Esophagus muscularis mucosa (tissue), 4 donors: ENCODE results near the gene LHX3. TPM values are rescaled to one million over a fixed set of nuclear protein-coding genes. Genes with fewer than 3 reads are reported as not detected.

ENCODE experiments used
- DNase-seq: peaks from one replicate; pipeline ENCODE4 v3.0.0-alpha.2; 2017; ENCODE audit errors: extremely low spot score
- H3K27ac ChIP-seq, 4 donors: fragments of 200-600 bp; sonication (generic); replicated peaks in 1 of 4; 1 replicate in 3 of 4; 2 replicates in 1 of 4; pipeline ENCODE4 v1.5.1; 2016 to 2019; ENCODE audit warnings: mild to moderate bottlenecking in 1 of 4
- H3K27me3 ChIP-seq, 4 donors: fragments of 200-600 bp; sonication (generic); one replicate each; pipeline versions ENCODE4 v1.5.1 to v1.6.0; 2016 to 2019
- H3K36me3 ChIP-seq, 4 donors: fragments of 200-600 bp; sonication (generic); one replicate each; pipeline ENCODE4 v1.5.1; 2016 to 2019
- H3K4me1 ChIP-seq, 4 donors: fragments of 200-600 bp; sonication (generic); one replicate each; pipeline ENCODE4 v1.5.1; 2016 to 2019
- H3K4me3 ChIP-seq, 4 donors: fragments of 200-600 bp; sonication (generic); 1 replicate in 2 of 4; 2 replicates in 2 of 4; pipeline ENCODE4 v1.5.1; 2016 to 2019; ENCODE audit warnings: mild to moderate bottlenecking in 4 of 4, moderate library complexity in 1 of 4
- H3K9me3 ChIP-seq, 4 donors: fragments of 200-600 bp; sonication (generic); 1 replicate in 3 of 4; 2 replicates in 1 of 4; pipeline ENCODE4 v1.5.1; 2016 to 2019
- CTCF ChIP-seq, 3 experiments: fragments of 200-600 bp in 2 of 3; fragments of 450-650 bp in 1 of 3; sonication (generic) in 2 of 3; IDR thresholded peaks; one replicate each; pipeline ENCODE4 v1.5.1; 2017 to 2019; ENCODE audit warnings: antibody characterized with exemption in 3 of 3, mild to moderate bottlenecking in 2 of 3, moderate library complexity in 1 of 3
- EP300 ChIP-seq: sonication (generic); formaldehyde crosslinking; IDR thresholded peaks from one replicate; pipeline ENCODE4 v1.6.1; 2017; ENCODE audit warnings: antibody characterized with exemption
- POLR2A ChIP-seq: fragments of 450-650 bp; IDR thresholded peaks from one replicate; pipeline ENCODE4 v1.6.1; 2017; ENCODE audit warnings: antibody characterized with exemption, moderate library complexity, mild to moderate bottlenecking, low read depth
- POLR2AphosphoS5 ChIP-seq, 2 donors: sonication (generic); formaldehyde crosslinking; IDR thresholded peaks; one replicate each; pipeline ENCODE4 v1.6.1; 2017; ENCODE audit warnings: antibody characterized with exemption in 2 of 2
- WGBS: methylation state at CpG from one replicate; pipeline ENCODE4 v1.1.5; 2018; 5-methylcytosine and 5-hydroxymethylcytosine counted together
- intact Hi-C: fragments of 100-400 bp; cut with DNase I; formaldehyde crosslinking; loops from one replicate; pipeline ENCODE4 v1.15.1; 2023
- total RNA-seq, 4 donors: library from RNA; depleted of rRNA; stranded (reverse); fragments of >200 nt; gene quantifications; one replicate each; pipeline versions ENCODE4 v1.1.0 to v1.2.1, GENCODE V29; 2016

Gene LHX3
- total RNA-seq, 4 donors from 2014 or later = not detected

- Histone ChIP-seq H3K36me3 (peaks cover 9 to 32% (median 26%) of the 10 kb centered on the region in 4 donors), H3K27ac (no peak overlapping the region), H3K4me3 (no peak overlapping the region), H3K9me3 (no peaks in the 10 kb centered on the region), H3K27me3 (no peaks in the 10 kb centered on the region), H3K4me1 (no peaks in the 10 kb centered on the region)
- intact Hi-C loops = no loop called here
- TF ChIP-seq POLR2A (no peak), CTCF (IDR thresholded peaks at IDR 0.05) (no peak), EP300 (no peak), POLR2AphosphoS5 (IDR thresholded peaks at IDR 0.05) (no peak)
- 78% methylated on average over 15 of the region's 18 CpGs for WGBS
- DNase-seq = no peak
Measured at GRCh38 chr9:136228107-136228875, 23.4 kb upstream of the LHX3 start.

GRCh38 chr9:136226680-136227407 is 21.9 kb upstream of the LHX3 start:
- Histone ChIP-seq H3K9me3 (no peaks in the 10 kb centered on the region), H3K4me1 (no peaks in the 10 kb centered on the region), H3K27ac (no peak overlapping the region), H3K27me3 (no peaks in the 10 kb centered on the region), H3K4me3 (no peak overlapping the region), H3K36me3 (peaks cover 13 to 47% (median 41%) of the 10 kb centered on the region in 4 donors)
- intact Hi-C loops = no loop called here
- DNase-seq = no peak
- TF ChIP-seq POLR2AphosphoS5 (IDR thresholded peaks at IDR 0.05) (no peak), POLR2A (no peak)
- WGBS = 91% methylated on average over 28 of the region's 30 CpGs

GRCh38 chr9:136225748-136226679 is 21.1 kb upstream of the LHX3 start:
- H3K4me3 ChIP-seq = no peak overlapping the region
- H3K36me3 ChIP-seq = peaks cover 13 to 48% (median 46%) of the 10 kb centered on the region in 4 donors
- no peak for DNase-seq
- H3K4me1 ChIP-seq = no peaks in the 10 kb centered on the region
- intact Hi-C loops = no loop called here
- TF ChIP-seq EP300 = no peak
- peak; percentile 49 to 74 (median 53) for TF ChIP-seq CTCF (IDR thresholded peaks at IDR 0.05)
- TF ChIP-seq POLR2A = no peak
- TF ChIP-seq POLR2AphosphoS5 (IDR thresholded peaks at IDR 0.05) = no peak
- WGBS = 77% methylated on average over 23 of the region's 30 CpGs
- no peaks in the 10 kb centered on the region for H3K9me3 ChIP-seq
- H3K27me3 ChIP-seq = no peaks in the 10 kb centered on the region
- no peak overlapping the region for H3K27ac ChIP-seq

- peaks cover 17 to 53% (median 50%) of the 10 kb centered on the region in 4 donors for H3K36me3 ChIP-seq
- WGBS = 81% methylated on average over 8 of the region's 19 CpGs
- no peaks in the 10 kb centered on the region for H3K9me3 ChIP-seq
Measured at GRCh38 chr9:136225366-136225747, 20.4 kb upstream of the LHX3 start.

More at GRCh38 chr9:136225366-136225747, 20.4 kb upstream of the LHX3 start:
- H3K4me1 ChIP-seq = no peaks in the 10 kb centered on the region
- DNase-seq = no peak
- TF ChIP-seq POLR2AphosphoS5 (IDR thresholded peaks at IDR 0.05) = no peak
- no peak for TF ChIP-seq CTCF (IDR thresholded peaks at IDR 0.05)
- TF ChIP-seq EP300 = no peak
- H3K27me3 ChIP-seq = no peaks in the 10 kb centered on the region
- no peak overlapping the region for H3K27ac ChIP-seq
- intact Hi-C loops = no loop called here
- H3K4me3 ChIP-seq = no peak overlapping the region
